Activated naive CD4-positive, alpha-beta T cell treated with Interleukin-2 at 50 U/mL for 16 hours (primary cell): ENCODE measurements around the gene MAP4K1.
"Not testable (repeated sequence)": the region's sequence is repeated elsewhere in the genome, so short reads cannot be mapped to it uniquely, and the experiment has no call there.

Experiments used
- DNase-seq: peaks from one replicate; pipeline ENCODE4 v3.0.0-alpha.2; 2020

The MAP4K1 gene

GRCh38 chr19:38650911-38651584, 33.3 kb upstream of the MAP4K1 start:
- no peak for DNase-seq

GRCh38 chr19:38650172-38650775, 32.5 kb upstream of the MAP4K1 start:
- DNase-seq = peak; percentile 13

- no peak for DNase-seq
These were observed 31.8 kb upstream of the MAP4K1 start for GRCh38 chr19:38649305-38650171.

- no peak for DNase-seq
These were observed 31.1 kb upstream of the MAP4K1 start for GRCh38 chr19:38648769-38649304.

GRCh38 chr19:38647966-38648768, 30.4 kb upstream of the MAP4K1 start:
- no peak for DNase-seq

- peak; percentile 100 for DNase-seq
These were observed 29.7 kb upstream of the MAP4K1 start, which contains the start of gene ACTN4 for GRCh38 chr19:38647368-38647965. ACTN4 (plus strand) TSS chr19:38647649; CDS start chr19:38647746, 97 bp downstream.

- no peak for DNase-seq
These were observed 27.0 kb upstream of the MAP4K1 start for GRCh38 chr19:38644719-38645118.

GRCh38 chr19:38642176-38642575, 24.4 kb upstream of the MAP4K1 start:
- DNase-seq = no peak

GRCh38 chr19:38640368-38640767, 22.6 kb upstream of the MAP4K1 start:
- DNase-seq = no peak

- no peak for DNase-seq
These were observed 21.9 kb upstream of the MAP4K1 start for GRCh38 chr19:38639679-38640078.

- DNase-seq = no peak
These were observed 20.7 kb upstream of the MAP4K1 start for GRCh38 chr19:38638461-38638860.

GRCh38 chr19:38635483-38636399, 18.0 kb upstream of the MAP4K1 start:
- DNase-seq = no peak

- DNase-seq = peak; percentile 76
These were observed 17.2 kb upstream of the MAP4K1 start for GRCh38 chr19:38634757-38635482.

- no peak for DNase-seq
These were observed 14.9 kb upstream of the MAP4K1 start for GRCh38 chr19:38632476-38633213.

- DNase-seq = not testable (repeated sequence)
These were observed 14.2 kb upstream of the MAP4K1 start for GRCh38 chr19:38631811-38632475.

- DNase-seq = not testable (repeated sequence)
These were observed 13.5 kb upstream of the MAP4K1 start for GRCh38 chr19:38631301-38631700.

- DNase-seq = no peak
These were observed 11.8 kb upstream of the MAP4K1 start for GRCh38 chr19:38629568-38629967.

- DNase-seq = no peak
These were observed 8.6 kb upstream of the MAP4K1 start for GRCh38 chr19:38626401-38626800.

GRCh38 chr19:38624822-38625221, 7.1 kb upstream of the MAP4K1 start:
- no peak for DNase-seq
